Measurements from ENCODE around the gene CEP57L1. TPM values are rescaled to one million over a fixed set of nuclear protein-coding genes. Genes with fewer than 3 reads are reported as not detected.

CEP57L1 gene
- total RNA-seq, 3 donors from 2014 or later: 12.0 to 15.9 (median 14.1) TPM

- Histone ChIP-seq H3K4me1 (ENCODE audit: low read depth) (peaks cover 8% of the 10 kb centered on the region), H3K36me3 (ENCODE audit: low read depth) (no peaks in the 10 kb centered on the region), H3K4me3 (no peak overlapping the region), H3K9me3 (no peaks in the 10 kb centered on the region)
- TF ChIP-seq CTCF (IDR thresholded peaks at IDR 0.05): no peak
- ATAC-seq (peak; percentile 67), DNase-seq (no peak)
- intact Hi-C loops (cut with DNase I, micrococcal nuclease): no loop called here
These were observed 32.4 kb upstream of the CEP57L1 start for GRCh38 chr6:109062767-109063352.

GRCh38 chr6:109069746-109070145, 25.6 kb upstream of the CEP57L1 start:
- DNase-seq (no peak), ATAC-seq (no peak)
- no peaks in the 10 kb centered on the region for H3K36me3 ChIP-seq (ENCODE audit: low read depth)
- no peak for TF ChIP-seq CTCF (IDR thresholded peaks at IDR 0.05)
- no peak overlapping the region for H3K4me3 ChIP-seq
- intact Hi-C loops (cut with DNase I, micrococcal nuclease): loop anchor here (10.0 kb wide), 3 partner anchors 125 to 525 kb away; no protein-coding TSS in a partner anchor
- no peaks in the 10 kb centered on the region for H3K9me3 ChIP-seq
- peaks cover 8% of the 10 kb centered on the region for H3K4me1 ChIP-seq (ENCODE audit: low read depth)

- TF ChIP-seq CTCF (IDR thresholded peaks at IDR 0.05): no peak
- peaks cover 8% of the 10 kb centered on the region for H3K4me1 ChIP-seq (ENCODE audit: low read depth)
- no peak overlapping the region for H3K4me3 ChIP-seq
- no peak for DNase-seq
- no peaks in the 10 kb centered on the region for H3K9me3 ChIP-seq
- no peaks in the 10 kb centered on the region for H3K36me3 ChIP-seq (ENCODE audit: low read depth)
- intact Hi-C loops (cut with DNase I, micrococcal nuclease): loop anchor here (10.0 kb wide), 3 partner anchors 127 to 527 kb away; no protein-coding TSS in a partner anchor
- peak; percentile 47 for ATAC-seq
These were observed 24.0 kb upstream of the CEP57L1 start for GRCh38 chr6:109071125-109071917.

- intact Hi-C loops (cut with DNase I, micrococcal nuclease): loop anchor here (2.0 to 10.0 kb wide), 4 partner anchors 129 to 531 kb away; no protein-coding TSS in a partner anchor
- no peak overlapping the region for H3K4me3 ChIP-seq
- H3K9me3 ChIP-seq: no peaks in the 10 kb centered on the region
- ATAC-seq (peak; percentile 77), DNase-seq (peak in 1 of 3 donors; percentile 78)
- TF ChIP-seq CTCF (IDR thresholded peaks at IDR 0.05): peak; percentile 35
- H3K36me3 ChIP-seq (ENCODE audit: low read depth): no peaks in the 10 kb centered on the region
- peaks cover 8% of the 10 kb centered on the region for H3K4me1 ChIP-seq (ENCODE audit: low read depth)
These were observed 21.8 kb upstream of the CEP57L1 start for GRCh38 chr6:109073344-109074132.

- no peaks in the 10 kb centered on the region for H3K36me3 ChIP-seq (ENCODE audit: low read depth)
- peaks cover 8% of the 10 kb centered on the region for H3K4me1 ChIP-seq (ENCODE audit: low read depth)
- no peak for TF ChIP-seq CTCF (IDR thresholded peaks at IDR 0.05)
- DNase-seq (no peak), ATAC-seq (no peak)
- no peak overlapping the region for H3K4me3 ChIP-seq
- intact Hi-C loops (cut with DNase I, micrococcal nuclease): loop anchor here (10.0 kb wide), 3 partner anchors 129 to 529 kb away; no protein-coding TSS in a partner anchor
- H3K9me3 ChIP-seq: no peaks in the 10 kb centered on the region
These were observed 21.2 kb upstream of the CEP57L1 start for GRCh38 chr6:109074133-109074415.
